TTC549 (cell line): ENCODE measurements around the gene TCHHL1.

Experiments
- FAIRE-seq: peaks from 2 replicates; lab custom pipeline; 2012; peaks lifted over from hg19 to GRCh38; lab: Jason Lieb, UNC

Gene TCHHL1

GRCh38 chr1:152036267-152037216, 52.3 kb downstream of the TCHHL1 start, which contains the start of gene S100A11:
Gene S100A11, minus strand, starts transcription at chr1:152037004. Its CDS starts 89 bp downstream, at chr1:152036915.
- FAIRE-seq = no peak

GRCh38 chr1:152035539-152036266, 53.2 kb downstream of the TCHHL1 start:
- FAIRE-seq = peak; percentile 23

DNA sequence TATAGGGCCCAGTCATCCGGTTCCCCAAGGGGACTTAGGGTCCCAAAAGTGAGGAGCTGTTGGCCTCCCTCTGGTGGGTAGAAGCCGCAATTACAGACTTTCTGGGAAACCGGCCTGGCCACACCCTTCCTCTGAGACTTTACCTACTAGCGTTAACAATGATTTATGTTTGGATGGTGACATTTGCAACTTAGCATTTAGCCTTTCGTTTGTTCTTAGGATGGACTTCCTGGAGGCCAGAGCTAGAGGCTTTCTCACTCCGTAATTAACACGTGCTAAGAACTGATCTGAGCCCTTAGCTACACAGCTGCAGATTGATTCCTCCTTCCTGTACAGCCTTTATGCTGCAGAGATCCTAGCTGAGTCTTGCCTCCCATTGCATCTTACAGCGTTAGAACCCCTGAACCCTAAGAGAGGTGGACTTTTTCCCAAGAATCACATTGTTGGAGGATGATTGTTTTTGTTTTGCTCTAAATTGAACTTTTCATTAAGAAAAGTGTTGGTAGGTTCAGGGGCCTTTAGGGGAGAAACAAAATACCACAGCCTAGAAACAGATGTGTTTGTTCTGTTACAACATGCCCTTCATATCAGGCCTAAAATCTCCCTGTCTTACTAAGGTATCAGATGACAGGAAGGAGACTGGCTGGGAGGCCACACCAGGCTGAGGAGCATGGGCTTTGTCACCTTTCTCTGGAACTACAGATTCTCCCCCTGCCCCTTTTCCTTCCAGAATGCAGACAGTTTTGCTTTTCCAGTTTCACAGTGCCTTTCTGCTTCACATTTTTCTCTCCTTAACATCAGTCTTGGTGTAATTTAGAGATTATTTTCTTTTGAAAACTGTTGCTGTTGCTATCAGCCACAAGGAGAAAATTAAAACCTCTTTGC, 54.0 kb downstream of the TCHHL1 start:
- FAIRE-seq = peak; percentile 73

DNA sequence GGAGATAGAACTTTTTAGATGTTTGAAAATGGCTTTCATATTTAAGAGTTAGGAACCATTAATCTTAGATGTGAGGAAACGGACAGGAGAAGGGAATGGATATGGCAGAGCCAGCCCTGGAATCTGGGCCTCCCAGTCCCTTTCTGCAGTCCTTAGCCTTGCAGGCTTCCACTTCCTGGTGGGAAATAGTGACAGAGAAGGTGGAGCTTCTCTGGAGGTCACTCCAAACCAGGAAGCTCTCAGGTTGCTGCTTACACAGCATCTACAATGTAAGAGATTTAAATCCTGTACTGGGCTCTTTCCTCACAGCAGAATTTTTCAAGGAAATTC, 54.6 kb downstream of the TCHHL1 start:
- FAIRE-seq = no peak
